Hepatocyte (in vitro differentiated cells): ENCODE measurements around the gene RBBP8NL.

Experiments
- CTCF ChIP-seq: fragments of 200-600 bp; sonication (generic); IDR thresholded peaks from 2 replicates; pipeline ENCODE4 v1.5.1; 2016; ENCODE audit warnings: antibody characterized with exemption, mild to moderate bottlenecking; ENCODE audit not compliant: poor library complexity
- EZH2 ChIP-seq: fragments of 200-600 bp; sonication (generic); IDR thresholded peaks from 2 replicates; pipeline ENCODE4 v1.6.1; 2016; ENCODE audit warnings: antibody characterized with exemption, mild to moderate bottlenecking, borderline replicate concordance

- peak; percentile 80 for TF ChIP-seq CTCF
- no peak for TF ChIP-seq EZH2
These were observed 44.8 kb downstream of the RBBP8NL start for GRCh38 chr20:62382306-62383198.
